K562 (cell line): ENCODE measurements around the gene HOXB5. TPM values are rescaled to one million over a fixed set of nuclear protein-coding genes. Genes with fewer than 3 reads are reported as not detected.

Source experiments
- AFF1 ChIP-seq, 2 experiments: fragments of 450-650 bp; IDR thresholded peaks; 2 replicates each; pipeline ENCODE4 v1.6.1; 2018; ENCODE audit warnings: mild to moderate bottlenecking in 2 of 2, low read depth in 1 of 2; ENCODE audit not compliant: partially characterized antibody in 2 of 2
- CEBPB ChIP-seq: fragments of 450-650 bp; IDR thresholded peaks from 2 replicates; pipeline ENCODE4 v1.6.1; 2016; ENCODE audit warnings: missing genetic modification characterization, missing compliant biosample characterization
- EP300 ChIP-seq: IDR thresholded peaks from 2 replicates; pipeline ENCODE4 v1.6.1; 2012; ENCODE audit warnings: low read length, improper control_type of control experiment
- HINFP ChIP-seq: fragments of 450-650 bp; conservative IDR thresholded peaks from 2 replicates; pipeline ENCODE4 v1.6.1; 2016; ENCODE audit warnings: missing genetic modification characterization, low read depth, mild to moderate bottlenecking, control low read depth, missing compliant biosample characterization
- HMGN3 ChIP-seq: IDR thresholded peaks from 2 replicates; pipeline ENCODE4 v1.6.1; 2011; ENCODE audit warnings: borderline replicate concordance, low read depth, mild to moderate bottlenecking, mixed read lengths, low read length; ENCODE audit not compliant: insufficient read length; ENCODE audit errors: extremely low read depth
- HNRNPH1 ChIP-seq: fragments of 200-400 bp; formaldehyde crosslinking; optimal IDR thresholded peaks from 2 replicates; pipeline ENCODE3; 2017; ENCODE audit warnings: low read depth, mild to moderate bottlenecking, low read length, moderate library complexity
- KLF1 ChIP-seq: fragments of 450-650 bp; IDR thresholded peaks from 2 replicates; pipeline ENCODE4 v1.6.1; 2016; ENCODE audit warnings: missing genetic modification characterization, missing compliant biosample characterization
- RB1 ChIP-seq: fragments of 450-650 bp; IDR thresholded peaks from 2 replicates; pipeline ENCODE4 v1.6.1; 2017; ENCODE audit warnings: low read depth, mild to moderate bottlenecking
- RBM39 ChIP-seq: fragments of 200-400 bp; formaldehyde crosslinking; optimal IDR thresholded peaks from 2 replicates; pipeline ENCODE3; 2018; ENCODE audit warnings: low read depth, low read length
- SNIP1 ChIP-seq: fragments of 450-650 bp; IDR thresholded peaks from 2 replicates; pipeline ENCODE4 v1.7.1; 2017; ENCODE audit warnings: low read depth, mild to moderate bottlenecking
- SRSF3 ChIP-seq: fragments of 200-400 bp; formaldehyde crosslinking; IDR thresholded peaks from 2 replicates; pipeline ENCODE4 v1.6.1; 2016; ENCODE audit warnings: mild to moderate bottlenecking, low read length, moderate library complexity; ENCODE audit not compliant: insufficient read depth
- ZNF318 ChIP-seq, 2 experiments: fragments of 450-650 bp; IDR thresholded peaks; 2 replicates each; pipeline ENCODE4 v1.6.1; 2016; ENCODE audit warnings: mild to moderate bottlenecking in 2 of 2, borderline replicate concordance in 1 of 2, low read depth in 1 of 2, moderate library complexity in 1 of 2
- polyA plus RNA-seq, 8 experiments: library from polyadenylated mRNA; depleted of rRNA in 4 of 8; stranded (reverse) in 5 of 8; unstranded in 3 of 8; fragments of >200 nt; fragmentation: Nextera tagmentation in 2 of 8; fragmentation: Illumina TruSeq in 1 of 8; extraction: Ambion mirVana in 2 of 8; extraction: Trizol in 1 of 8; gene quantifications; 2 replicates each; pipeline versions ENCODE4 v1.2.1 to v1.2.3, GENCODE V29; 2011 to 2014; ENCODE audit warnings: inconsistent platforms in 1 of 8, missing spikeins in 1 of 8
- total RNA-seq, 7 experiments: library from RNA; depleted of rRNA in 6 of 7; stranded (reverse); fragments of >200 nt in 6 of 7; fragmentation: Illumina TruSeq in 2 of 7; extraction: Trizol in 2 of 7; gene quantifications; 2 replicates each; pipeline versions ENCODE4 v1.2.1 to v1.2.3, GENCODE V29; 2011 to 2021; ENCODE audit warnings: low replicate concordance in 1 of 7

HOXB5 gene
- total and polyA plus RNA-seq, 9 of the 15 experiments (the other 6 are each of a cell fraction or from before 2014, with no cell fraction given), result 0.24 to 2.7 (median 0.65) TPM

- TF ChIP-seq ZNF318 (IDR thresholded peaks at IDR 0.05; ENCODE audit: borderline replicate concordance in 1 of 2, low read depth in 1 of 2) (no peak), AFF1 (IDR thresholded peaks at IDR 0.05; ENCODE audit: low read depth in 1 of 2, partially characterized antibody in 2 of 2) (peak in 1 of 2 experiments; percentile 20), EP300 (no peak), CEBPB (tag) (peak; percentile 43; the same call in 1 of the 2 replicates), HMGN3 (peak; percentile 47), SNIP1 (no peak), HNRNPH1 (no peak), RBM39 (no peak), HINFP (tag) (no peak), KLF1 (tag) (no peak), SRSF3 (0 out of 2 replicates have a peak, but pooled peaks have one; percentile 53), RB1 (peak; percentile 25; the same call in 1 of the 2 replicates)
These were observed 16.9 kb downstream of the HOXB5 start (continued) for GRCh38 chr17:48576479-48577309.
